GM18909 (cell line): ENCODE data around the gene GLYATL3.

Experiments used
- ATAC-seq: cut with Tn5 transposase; IDR thresholded peaks from one replicate; pipeline ENCODE4 v1.9.1; 2021; ENCODE audit warnings: mild to moderate bottlenecking; ENCODE audit not compliant: unreplicated experiment, poor library complexity

GLYATL3 gene

DNA sequence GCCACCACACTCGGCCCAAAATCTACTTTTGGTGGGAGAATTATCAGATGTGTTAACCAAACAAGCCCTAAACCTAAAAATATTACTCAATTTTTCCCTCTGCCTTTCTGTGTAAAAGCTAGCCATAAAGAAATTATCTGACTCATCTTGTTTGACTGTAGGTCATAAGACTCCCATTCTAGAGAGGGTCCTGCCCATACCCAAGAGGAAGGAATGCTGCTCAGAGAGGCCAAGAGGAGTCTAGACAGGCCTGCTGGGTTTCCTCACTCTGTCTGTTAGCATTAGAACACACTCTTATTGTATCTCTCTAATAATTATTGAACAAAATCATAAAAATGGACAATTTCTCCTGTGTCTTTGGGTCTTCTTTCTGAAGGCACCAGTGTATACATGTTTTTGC lies 76.9 kb downstream of the GLYATL3 start:
- ATAC-seq: no peak
